HAP-1 (cell line): ENCODE measurements around the gene CCDC74A.
"Not testable (repeated sequence)": the region's sequence is repeated elsewhere in the genome, so short reads cannot be mapped to it uniquely, and the experiment has no call there.

ENCODE experiments used
- DNase-seq, 2 experiments: peaks; one replicate each; pipeline ENCODE4 v3.0.0-alpha.2; 2016 to 2020; ENCODE audit warnings: low spot score in 2 of 2
- H3K27me3 ChIP-seq: fragments of 250-450 bp; sonication (Bioruptor Pico); 2 replicates; pipeline ENCODE4 v1.5.1; 2020; ENCODE audit warnings: low read depth, mild to moderate bottlenecking, moderate library complexity
- H3K36me3 ChIP-seq: fragments of 250-450 bp; sonication (Bioruptor Pico); replicated peaks from 2 replicates; pipeline ENCODE4 v1.5.1; 2020; ENCODE audit warnings: mild to moderate bottlenecking
- H3K4me1 ChIP-seq: fragments of 250-450 bp; sonication (Bioruptor Pico); 2 replicates; pipeline ENCODE4 v1.5.1; 2020; ENCODE audit warnings: mild to moderate bottlenecking
- H3K4me3 ChIP-seq: fragments of 250-450 bp; sonication (Bioruptor Pico); 2 replicates; pipeline ENCODE4 v1.5.1; 2020; ENCODE audit warnings: mild to moderate bottlenecking, moderate library complexity
- H3K9me3 ChIP-seq: fragments of 250-450 bp; sonication (Bioruptor Pico); 2 replicates; pipeline ENCODE4 v1.5.1; 2020; ENCODE audit warnings: mild to moderate bottlenecking, moderate library complexity
- in situ Hi-C: fragments of 300-500 bp; cut with MboI; formaldehyde crosslinking; loops from 3 replicates; pipeline ENCODE4 v1.14.3; 2020; ENCODE audit warnings: low sequenced_read_pairs, inconsistent platforms, mixed read lengths

CCDC74A gene

GRCh38 chr2:131528981-131529863, 1.5 kb downstream of the CCDC74A start:
- in situ Hi-C loops, H3K4me3 ChIP-seq: not testable (repeated sequence)

GRCh38 chr2:131529864-131530445, 2.3 kb downstream of the CCDC74A start:
- H3K27me3 ChIP-seq, in situ Hi-C loops, H3K9me3 ChIP-seq, H3K4me1 ChIP-seq, DNase-seq, H3K4me3 ChIP-seq, H3K36me3 ChIP-seq: not testable (repeated sequence)

More at GRCh38 chr2:131528981-131529863, 1.5 kb downstream of the CCDC74A start:
- H3K9me3 ChIP-seq, H3K4me1 ChIP-seq, DNase-seq, H3K27me3 ChIP-seq, H3K36me3 ChIP-seq: not testable (repeated sequence)

GRCh38 chr2:131530626-131531344, 3.1 kb downstream of the CCDC74A start:
- not testable (repeated sequence) for H3K4me1 ChIP-seq

GRCh38 chr2:131531547-131532185, 4.0 kb downstream of the CCDC74A start:
- H3K36me3 ChIP-seq, DNase-seq, H3K27me3 ChIP-seq, H3K4me1 ChIP-seq, H3K9me3 ChIP-seq, in situ Hi-C loops, H3K4me3 ChIP-seq: not testable (repeated sequence)

More at GRCh38 chr2:131530626-131531344, 3.1 kb downstream of the CCDC74A start:
- H3K4me3 ChIP-seq, H3K27me3 ChIP-seq, H3K36me3 ChIP-seq, H3K9me3 ChIP-seq, DNase-seq, in situ Hi-C loops: not testable (repeated sequence)

GRCh38 chr2:131532723-131533608, 5.3 kb downstream of the CCDC74A start:
- H3K4me3 ChIP-seq, H3K27me3 ChIP-seq, H3K9me3 ChIP-seq, H3K4me1 ChIP-seq, H3K36me3 ChIP-seq, in situ Hi-C loops, DNase-seq: not testable (repeated sequence)

DNA sequence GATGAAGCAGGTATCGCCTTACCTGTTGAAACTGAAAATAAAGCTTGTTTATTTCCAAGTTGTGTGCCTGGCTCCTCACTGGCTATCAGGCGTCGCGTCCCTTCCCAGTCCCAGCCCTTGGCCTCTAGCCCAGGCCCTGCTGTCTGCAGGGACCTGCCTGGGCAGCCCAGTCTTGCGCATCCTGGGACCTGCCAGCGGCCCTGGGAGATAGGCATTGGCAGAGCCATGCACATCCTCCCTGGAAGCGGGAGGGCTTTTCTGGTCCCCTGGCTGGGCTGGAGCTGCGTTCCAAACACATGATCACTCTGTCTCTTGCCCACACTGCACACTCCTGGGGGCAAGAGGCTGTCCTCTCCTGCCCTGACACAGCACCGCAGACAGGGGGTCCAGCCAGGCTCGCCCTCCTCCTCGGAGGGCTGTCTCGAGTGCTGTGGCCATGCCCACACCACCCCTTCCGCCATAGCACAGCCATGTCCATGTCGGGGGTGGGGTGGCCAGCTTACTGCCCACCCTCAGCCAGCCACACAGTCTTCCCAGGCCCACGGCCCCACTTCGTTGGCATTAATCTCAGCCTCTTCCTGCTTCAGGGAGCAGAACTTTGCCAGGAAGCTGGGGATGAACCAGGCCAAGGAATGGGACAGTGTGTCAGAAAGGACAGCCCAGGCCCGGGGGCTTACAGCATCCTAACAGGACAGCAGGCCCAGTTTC, 6.1 kb downstream of the CCDC74A start:
- H3K36me3 ChIP-seq, H3K4me1 ChIP-seq, H3K9me3 ChIP-seq, DNase-seq, in situ Hi-C loops, H3K4me3 ChIP-seq, H3K27me3 ChIP-seq: not testable (repeated sequence)

- H3K27me3 ChIP-seq, H3K36me3 ChIP-seq, DNase-seq, H3K4me1 ChIP-seq, in situ Hi-C loops, H3K4me3 ChIP-seq, H3K9me3 ChIP-seq: not testable (repeated sequence)
Observed at GRCh38 chr2:131534317-131534672, 6.6 kb downstream of the CCDC74A start.

- H3K4me1 ChIP-seq, in situ Hi-C loops, DNase-seq, H3K27me3 ChIP-seq, H3K4me3 ChIP-seq, H3K9me3 ChIP-seq, H3K36me3 ChIP-seq: not testable (repeated sequence)
Observed at GRCh38 chr2:131534965-131535364, 7.3 kb downstream of the CCDC74A start.

DNA sequence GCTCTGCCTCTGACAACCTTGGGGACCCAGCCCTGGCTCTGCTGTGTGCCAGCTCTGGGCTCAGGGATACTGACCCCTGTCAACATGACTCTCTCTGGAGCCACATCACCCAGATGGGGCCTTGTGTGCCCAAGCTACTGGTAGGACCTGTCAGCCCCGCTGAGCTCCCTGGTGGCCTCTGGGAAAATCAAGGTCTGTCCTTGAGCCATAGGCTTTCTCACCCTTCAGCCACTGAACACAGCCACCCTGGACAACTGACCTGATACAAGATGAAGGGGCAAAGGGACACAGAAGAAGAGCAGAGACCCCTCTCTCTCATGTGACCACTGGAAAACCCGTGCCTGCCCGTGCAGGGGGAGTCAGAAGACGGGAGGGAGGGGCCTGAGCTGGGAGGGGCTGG, 7.8 kb downstream of the CCDC74A start:
- in situ Hi-C loops = no loop called here
- Histone ChIP-seq H3K36me3 (no peaks in the 10 kb centered on the region), H3K9me3 (no peaks in the 10 kb centered on the region), H3K27me3 (no peaks in the 10 kb centered on the region), H3K4me1 (no peaks in the 10 kb centered on the region), H3K4me3 (no peak overlapping the region)
- DNase-seq = no peak

DNA sequence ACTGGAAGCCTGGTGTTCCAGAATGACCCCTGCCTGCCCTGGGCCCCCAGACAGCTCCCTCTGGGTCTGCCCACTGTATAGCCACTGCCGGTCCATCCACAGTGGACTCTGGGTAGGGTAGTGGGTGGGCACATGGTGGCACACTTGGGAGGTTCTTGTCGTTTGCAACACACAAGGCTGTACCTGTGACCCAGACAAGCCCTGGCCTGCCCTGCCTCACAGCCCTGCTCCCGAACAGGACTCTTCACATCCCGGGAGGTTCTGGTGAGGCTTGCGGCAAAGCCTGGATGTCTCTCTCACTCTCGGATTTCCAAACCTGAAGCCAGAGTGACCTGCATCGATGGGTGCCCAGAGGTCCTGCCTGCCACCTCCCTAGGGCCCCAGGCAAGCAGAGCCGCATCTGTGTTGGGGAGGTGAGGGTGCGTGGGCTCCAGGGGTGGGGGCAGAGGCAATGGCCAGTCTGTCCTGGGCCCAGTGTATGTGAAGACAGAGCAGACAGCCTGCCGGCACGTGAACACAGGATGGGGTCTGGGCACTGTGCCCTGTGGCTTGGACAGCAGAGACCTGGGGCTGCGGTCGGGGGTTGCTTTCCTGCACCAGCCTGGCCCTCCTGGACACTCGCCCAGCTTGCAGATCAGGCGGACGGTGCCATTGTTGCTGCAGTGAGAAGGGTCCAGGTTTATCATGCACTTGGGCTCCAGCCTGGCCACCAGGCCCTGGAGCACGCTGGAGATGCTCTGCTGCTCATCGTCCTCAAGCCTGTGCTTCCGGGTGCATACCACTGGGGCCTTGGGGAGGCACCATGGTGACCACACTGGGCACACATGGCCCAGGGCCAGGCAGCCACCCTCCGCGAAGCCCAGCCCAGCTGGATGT, 8.5 kb downstream of the CCDC74A start:
- H3K9me3 ChIP-seq, H3K4me1 ChIP-seq, H3K36me3 ChIP-seq, in situ Hi-C loops, DNase-seq, H3K4me3 ChIP-seq, H3K27me3 ChIP-seq: not testable (repeated sequence)

DNA sequence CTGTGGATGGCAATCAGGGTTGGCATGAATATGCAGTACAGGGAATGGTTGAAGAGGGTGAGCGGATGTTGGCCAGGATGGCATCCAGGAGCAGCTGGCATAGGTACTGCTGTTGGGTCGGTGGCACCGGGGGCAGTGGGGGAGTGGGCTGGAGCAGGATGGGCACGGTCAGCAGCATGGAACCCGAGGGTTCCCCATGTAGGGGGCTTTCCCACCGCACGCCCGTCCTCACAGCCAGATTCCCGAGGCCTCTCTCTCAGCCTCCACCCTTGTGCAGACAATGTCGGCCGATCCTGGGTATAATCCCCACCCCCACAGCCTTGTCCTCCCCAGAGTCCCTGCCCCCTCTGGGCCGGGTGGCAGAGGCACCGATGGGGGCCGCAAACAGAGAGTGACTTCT, 9.2 kb downstream of the CCDC74A start:
- H3K9me3 ChIP-seq, in situ Hi-C loops, H3K36me3 ChIP-seq: not testable (repeated sequence)

GRCh38 chr2:131538856-131539255, 11.2 kb downstream of the CCDC74A start:
- H3K36me3 ChIP-seq, DNase-seq, H3K9me3 ChIP-seq, in situ Hi-C loops, H3K4me3 ChIP-seq, H3K4me1 ChIP-seq, H3K27me3 ChIP-seq: not testable (repeated sequence)

More for the DNA sequence above, 9.2 kb downstream of the CCDC74A start:
- H3K27me3 ChIP-seq, H3K4me1 ChIP-seq, DNase-seq, H3K4me3 ChIP-seq: not testable (repeated sequence)
